8988T (cell line): ENCODE results near the gene MDM2.
"Not testable (repeated sequence)": the region's sequence is repeated elsewhere in the genome, so short reads cannot be mapped to it uniquely, and the experiment has no call there.

Source experiments
- DNase-seq: peaks from one replicate; pipeline ENCODE4 v3.0.0; 2011

Gene MDM2

GRCh38 chr12:68854554-68854953 lies 46.6 kb downstream of the MDM2 start:
- no peak for DNase-seq

- DNase-seq = no peak
Measured at GRCh38 chr12:68855111-68855510, 47.1 kb downstream of the MDM2 start.

- DNase-seq = no peak
Measured at GRCh38 chr12:68855771-68856170, 47.8 kb downstream of the MDM2 start.

GRCh38 chr12:68856510-68856909 lies 48.5 kb downstream of the MDM2 start:
- DNase-seq = no peak

- DNase-seq = no peak
Measured at GRCh38 chr12:68861890-68862289, 53.9 kb downstream of the MDM2 start.

- no peak for DNase-seq
Measured at GRCh38 chr12:68863109-68863770, 55.3 kb downstream of the MDM2 start.

GRCh38 chr12:68863886-68864454 lies 56.0 kb downstream of the MDM2 start:
- not testable (repeated sequence) for DNase-seq

- no peak for DNase-seq
Measured at GRCh38 chr12:68864604-68865003, 56.6 kb downstream of the MDM2 start.

- DNase-seq = no peak
Measured at GRCh38 chr12:68865399-68866164, 57.6 kb downstream of the MDM2 start.

GRCh38 chr12:68866950-68867349 lies 59.0 kb downstream of the MDM2 start:
- DNase-seq = no peak

- no peak for DNase-seq
Measured at GRCh38 chr12:68867606-68868005, 59.6 kb downstream of the MDM2 start.

GRCh38 chr12:68868043-68868790 lies 60.2 kb downstream of the MDM2 start:
- DNase-seq = no peak

GRCh38 chr12:68870011-68870410 lies 62.0 kb downstream of the MDM2 start:
- no peak for DNase-seq

GRCh38 chr12:68870443-68870842 lies 62.5 kb downstream of the MDM2 start:
- no peak for DNase-seq

- DNase-seq = no peak
Measured at GRCh38 chr12:68871396-68871795, 63.4 kb downstream of the MDM2 start.

GRCh38 chr12:68871921-68872320 lies 63.9 kb downstream of the MDM2 start:
- DNase-seq = peak; percentile 23

GRCh38 chr12:68873316-68873715 lies 65.3 kb downstream of the MDM2 start:
- no peak for DNase-seq

- DNase-seq = no peak
Measured at GRCh38 chr12:68876461-68876860, 68.5 kb downstream of the MDM2 start.

- DNase-seq = no peak
Measured at GRCh38 chr12:68877583-68877982, 69.6 kb downstream of the MDM2 start.

GRCh38 chr12:68878283-68878682 lies 70.3 kb downstream of the MDM2 start:
- no peak for DNase-seq

- DNase-seq = no peak
Measured at GRCh38 chr12:68878846-68879245, 70.9 kb downstream of the MDM2 start.

GRCh38 chr12:68880660-68881325 lies 72.8 kb downstream of the MDM2 start:
- DNase-seq = no peak
